GM18526 (cell line): ENCODE measurements around the gene RCVRN.

Experiments
- POLR2A ChIP-seq: IDR thresholded peaks from 3 replicates; pipeline ENCODE4 v1.6.1; 2011; ENCODE audit not compliant: insufficient read length; ENCODE audit errors: extremely low read depth

Gene RCVRN

GRCh38 chr17:9905078-9905415 is at the start of gene RCVRN:
Gene RCVRN (minus strand): TSS chr17:9905271. CDS start chr17:9905180, 91 bp downstream.
- TF ChIP-seq POLR2A, result no peak

- no peak for TF ChIP-seq POLR2A
Measured at GRCh38 chr17:9953492-9953891, 48.4 kb upstream of the RCVRN start.

GRCh38 chr17:9951803-9952202 is 46.7 kb upstream of the RCVRN start:
- TF ChIP-seq POLR2A, result no peak

GRCh38 chr17:9948928-9949327 is 43.9 kb upstream of the RCVRN start:
- TF ChIP-seq POLR2A, result no peak

GRCh38 chr17:9944704-9945103 is 39.6 kb upstream of the RCVRN start:
- no peak for TF ChIP-seq POLR2A

- no peak for TF ChIP-seq POLR2A
Measured at GRCh38 chr17:9943343-9943742, 38.3 kb upstream of the RCVRN start.

GRCh38 chr17:9942885-9943284 is 37.8 kb upstream of the RCVRN start:
- TF ChIP-seq POLR2A, result no peak

- no peak for TF ChIP-seq POLR2A
Measured at GRCh38 chr17:9941305-9941704, 36.2 kb upstream of the RCVRN start.

- no peak for TF ChIP-seq POLR2A
Measured at GRCh38 chr17:9940841-9941240, 35.8 kb upstream of the RCVRN start.

GRCh38 chr17:9938764-9939163 is 33.7 kb upstream of the RCVRN start:
- no peak for TF ChIP-seq POLR2A

- no peak for TF ChIP-seq POLR2A
Measured at GRCh38 chr17:9937901-9938300, 32.8 kb upstream of the RCVRN start.

GRCh38 chr17:9937241-9937761 is 32.2 kb upstream of the RCVRN start:
- TF ChIP-seq POLR2A, result no peak

GRCh38 chr17:9936095-9936494 is 31.0 kb upstream of the RCVRN start:
- TF ChIP-seq POLR2A, result no peak

- TF ChIP-seq POLR2A, result no peak
Measured at GRCh38 chr17:9935408-9935807, 30.3 kb upstream of the RCVRN start.

- TF ChIP-seq POLR2A, result no peak
Measured at GRCh38 chr17:9934331-9934730, 29.3 kb upstream of the RCVRN start.

GRCh38 chr17:9932491-9932890 is 27.4 kb upstream of the RCVRN start:
- no peak for TF ChIP-seq POLR2A

- TF ChIP-seq POLR2A, result no peak
Measured at GRCh38 chr17:9931144-9931741, 26.2 kb upstream of the RCVRN start.
